Inflammatory macrophage treated with lipopolysaccharide for 4 hours (primary cell): ENCODE data around the gene C20orf204.
"Not testable (repeated sequence)": the region's sequence is repeated elsewhere in the genome, so short reads cannot be mapped to it uniquely, and the experiment has no call there.

Source experiments
- DNase-seq: peaks from one replicate; pipeline ENCODE4 v3.0.0-alpha.2; 2020

C20orf204 gene

GRCh38 chr20:64035933-64036345 lies at the start of gene C20orf204:
Gene C20orf204, plus strand, starts transcription at chr20:64036182. Its CDS starts 142 bp downstream, at chr20:64036324.
- no peak for DNase-seq

GRCh38 chr20:64000906-64001305 lies 35.1 kb upstream of the C20orf204 start:
- no peak for DNase-seq

GRCh38 chr20:64001607-64002011 lies 34.4 kb upstream of the C20orf204 start:
- no peak for DNase-seq

GRCh38 chr20:64003960-64004725 lies 31.8 kb upstream of the C20orf204 start:
- no peak for DNase-seq

GRCh38 chr20:64005394-64005793 lies 30.6 kb upstream of the C20orf204 start:
- no peak for DNase-seq

DNA sequence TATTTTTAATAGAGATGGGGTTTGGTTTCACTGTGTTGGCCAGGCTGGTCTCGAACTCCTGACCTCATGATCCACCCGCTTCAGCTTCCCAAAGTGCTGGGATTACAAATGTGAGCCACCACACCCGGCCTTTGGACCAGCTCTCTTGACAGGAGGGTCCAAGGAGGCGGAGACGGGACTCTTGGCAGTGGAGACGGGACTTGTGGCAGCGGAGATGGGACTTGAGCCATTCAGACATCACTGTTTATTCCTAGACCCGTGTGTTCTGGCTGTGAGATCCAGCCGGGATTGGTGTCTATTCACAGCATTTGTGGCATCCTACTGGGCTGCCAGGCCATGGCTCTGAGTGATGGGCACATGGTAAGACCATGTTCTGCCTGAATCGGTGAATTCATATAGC lies 29.5 kb upstream of the C20orf204 start:
- DNase-seq: no peak

DNA sequence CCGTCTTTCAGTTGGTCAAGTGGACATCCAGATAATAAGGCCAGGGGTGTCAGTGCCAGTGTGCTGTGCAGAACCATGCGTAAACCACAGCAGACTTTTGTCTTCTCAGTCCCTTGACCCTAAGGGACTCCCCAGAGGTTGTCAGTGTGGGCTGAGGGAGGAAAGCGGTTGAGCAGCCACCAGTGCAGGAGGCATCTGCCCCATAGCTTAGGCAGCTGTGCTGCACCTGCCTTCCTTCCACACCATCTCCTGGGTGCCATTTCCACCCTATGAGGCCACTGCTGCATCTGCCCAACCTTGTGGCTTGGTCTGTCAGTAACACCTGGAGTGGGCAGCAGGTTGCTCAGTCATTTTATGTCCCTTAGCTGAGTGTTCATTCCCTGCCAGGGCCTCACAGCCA lies 29.1 kb upstream of the C20orf204 start:
- no peak for DNase-seq

- DNase-seq: no peak
These were observed 26.1 kb upstream of the C20orf204 start for GRCh38 chr20:64009811-64010387.

- DNase-seq: no peak
These were observed 25.2 kb upstream of the C20orf204 start for GRCh38 chr20:64010711-64011237.

DNA sequence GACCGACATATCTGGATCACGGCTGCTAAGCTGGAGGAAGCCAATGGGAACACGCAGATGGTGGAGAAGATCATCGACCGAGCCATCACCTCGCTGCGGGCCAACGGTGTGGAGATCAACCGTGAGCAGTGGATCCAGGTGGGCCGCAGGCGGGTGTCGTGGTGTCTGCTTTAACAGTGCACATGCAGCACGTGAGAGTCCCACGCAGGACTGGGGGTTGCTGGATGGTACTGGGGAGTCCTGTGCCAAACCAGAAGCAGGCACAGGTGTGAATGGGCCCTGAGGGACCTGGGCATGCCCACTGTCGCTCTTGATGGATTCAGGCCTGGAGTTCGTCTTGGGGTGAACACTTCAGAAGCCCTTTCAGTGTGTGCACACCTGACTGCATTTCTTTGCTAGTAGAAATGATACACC lies 24.6 kb upstream of the C20orf204 start:
- DNase-seq: no peak

DNA sequence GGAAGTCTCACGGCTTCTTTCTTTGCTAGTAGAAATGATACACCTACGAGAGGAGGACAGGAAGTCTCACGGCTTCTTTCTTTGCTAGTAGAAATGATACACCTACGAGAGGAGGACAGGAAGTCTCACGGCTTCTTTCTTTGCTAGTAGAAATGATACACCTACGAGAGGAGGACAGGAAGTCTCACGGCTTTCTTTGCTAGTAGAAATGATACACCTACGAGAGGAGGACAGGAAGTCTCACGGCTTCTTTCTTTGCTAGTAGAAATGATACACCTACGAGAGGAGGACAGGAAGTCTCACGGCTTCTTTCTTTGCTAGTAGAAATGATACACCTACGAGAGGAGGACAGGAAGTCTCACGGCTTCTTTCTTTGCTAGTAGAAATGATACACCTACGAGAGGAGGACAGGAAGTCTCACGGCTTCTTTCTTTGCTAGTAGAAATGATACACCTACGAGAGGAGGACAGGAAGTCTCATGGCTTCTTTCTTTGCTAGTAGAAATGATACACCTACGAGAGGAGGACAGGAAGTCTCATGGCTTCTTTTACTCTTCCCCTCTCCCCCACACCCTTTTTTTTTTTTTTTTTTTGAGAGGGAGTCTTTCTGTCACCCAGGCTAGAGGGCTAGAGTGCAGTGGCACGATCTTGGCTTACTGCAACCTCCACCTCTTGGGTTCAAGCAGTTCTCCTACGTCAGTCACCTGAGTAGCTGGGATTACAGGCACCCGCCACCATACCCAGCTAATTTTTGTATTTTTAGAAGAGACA lies 23.4 kb upstream of the C20orf204 start:
- DNase-seq: not testable (repeated sequence)

DNA sequence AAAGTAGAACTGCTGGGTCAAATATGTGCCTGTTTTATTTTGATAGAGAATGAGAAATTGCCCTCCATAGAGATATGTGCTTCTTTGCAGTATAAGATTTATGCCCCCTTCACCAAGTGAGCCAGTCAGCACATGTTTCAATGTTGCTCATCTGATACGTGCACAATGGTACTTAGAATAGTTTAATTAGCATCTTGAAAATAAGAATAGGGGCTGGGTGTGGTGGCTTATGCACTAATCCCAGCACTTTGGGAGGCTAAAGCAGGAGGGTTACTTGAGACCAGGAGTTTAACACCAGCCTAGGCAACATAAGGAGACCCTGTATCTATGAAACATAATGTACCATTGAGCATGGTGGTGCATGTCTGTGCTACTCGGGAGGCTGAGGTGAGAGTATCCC lies 20.3 kb upstream of the C20orf204 start:
- DNase-seq: no peak

DNA sequence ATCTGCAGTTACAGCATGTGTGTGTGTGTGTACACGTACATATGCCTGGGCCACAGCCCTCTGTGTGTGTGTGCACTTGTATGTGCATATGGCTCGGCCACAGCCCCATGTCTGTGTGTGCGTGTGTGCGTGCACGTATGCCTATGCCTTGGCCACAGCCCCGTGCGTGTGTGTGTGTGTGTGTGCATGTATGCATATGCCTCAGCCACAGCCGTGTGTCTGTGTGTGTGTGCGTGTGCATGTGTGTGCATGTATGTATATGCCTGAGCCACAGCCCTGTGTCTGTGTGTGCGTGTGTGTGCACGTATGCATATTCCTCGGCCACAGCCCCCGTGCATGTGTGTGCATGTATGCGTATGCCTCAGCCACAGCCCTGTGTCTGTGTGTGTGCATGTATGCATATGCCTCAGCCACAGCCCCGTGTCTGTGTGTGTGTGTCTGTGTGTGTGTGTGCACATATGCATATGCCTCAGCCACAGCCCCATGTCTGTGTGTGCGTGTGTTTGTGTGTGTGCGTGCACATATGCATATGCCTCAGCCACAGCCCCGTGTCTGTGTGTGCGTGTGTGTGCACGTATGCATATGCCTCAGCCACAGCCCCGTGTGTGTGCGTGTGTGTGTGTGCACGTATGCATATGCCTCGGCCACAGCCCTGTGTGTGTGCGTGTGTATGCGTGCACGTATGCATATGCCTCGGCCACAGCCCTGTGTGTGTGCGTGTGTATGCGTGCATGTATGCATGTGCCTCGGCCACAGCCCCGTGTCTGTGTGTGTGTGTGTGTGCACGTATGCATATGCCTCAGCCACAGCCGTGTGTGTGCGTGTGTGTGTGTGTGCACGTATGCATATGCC lies 14.6 kb upstream of the C20orf204 start:
- no peak for DNase-seq

- no peak for DNase-seq
These were observed 13.2 kb upstream of the C20orf204 start for GRCh38 chr20:64022671-64023360.

GRCh38 chr20:64023361-64024140 lies 12.4 kb upstream of the C20orf204 start:
- no peak for DNase-seq

GRCh38 chr20:64024141-64024990 lies 11.6 kb upstream of the C20orf204 start:
- no peak for DNase-seq

DNA sequence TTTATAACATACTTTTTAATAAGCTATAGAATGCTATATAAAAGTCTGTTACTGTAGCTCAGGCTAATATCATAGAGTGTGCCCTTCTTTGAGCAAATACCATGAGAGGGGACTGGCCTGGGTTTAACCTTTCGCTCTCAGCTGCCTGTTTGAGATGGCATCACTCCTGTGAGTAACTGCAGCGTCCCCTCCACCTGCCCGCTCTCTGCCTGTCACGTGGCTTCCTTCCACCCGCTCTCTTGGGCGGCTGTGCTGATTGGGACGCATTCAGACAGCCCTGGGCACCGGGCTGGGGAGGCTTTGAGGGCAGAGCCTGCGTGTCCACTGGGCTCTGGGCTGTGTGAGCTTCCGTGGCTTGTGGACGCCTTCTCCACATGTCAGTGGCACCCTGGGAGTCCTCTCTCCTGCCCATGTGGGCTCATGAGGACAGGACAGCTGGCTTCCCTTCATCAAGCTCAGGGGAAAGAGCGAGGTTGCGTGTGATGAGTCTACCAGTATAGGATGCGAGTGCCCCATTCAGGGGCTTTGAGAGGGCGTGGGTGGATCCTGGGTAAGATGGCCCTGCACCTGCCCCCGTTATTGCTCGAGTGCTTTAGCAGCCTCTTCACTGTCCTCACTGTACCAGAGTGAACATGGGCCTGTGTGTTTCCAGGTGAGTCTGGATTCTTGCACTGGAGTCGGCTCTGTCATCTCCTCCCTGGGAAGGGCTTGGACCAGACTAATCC lies 10.7 kb upstream of the C20orf204 start:
- DNase-seq: no peak

- no peak for DNase-seq
These were observed 10.1 kb upstream of the C20orf204 start for GRCh38 chr20:64025826-64026412.
